H1 (cell line): ENCODE data around the gene DICER1. TPM values are rescaled to one million over a fixed set of nuclear protein-coding genes. Genes with fewer than 3 reads are reported as not detected.

Source experiments
- CTCF ChIA-PET: fragments of 300-600 bp; sonication (Branson Sonifier 250); formaldehyde crosslinking; loops from one replicate; lab custom pipeline; 2021; ENCODE audit not compliant: partially characterized antibody; lab: Charles Lee
- POLR2A ChIA-PET: fragments of 300-600 bp; sonication (Branson Sonifier 250); formaldehyde crosslinking; loops from one replicate; lab custom pipeline; 2021; ENCODE audit warnings: inconsistent platforms; ENCODE audit not compliant: partially characterized antibody; lab: Charles Lee
- DNase-seq, 2 experiments: peaks; one replicate each; pipeline versions ENCODE4 v3.0.0 to v3.0.0-alpha.2; 2010 to 2022; ENCODE audit warnings: low spot score in 2 of 2, low read depth in 1 of 2, mixed read lengths in 1 of 2
- FAIRE-seq: peaks from 2 replicates; lab custom pipeline; 2011; peaks lifted over from hg19 to GRCh38; lab: Jason Lieb, UNC
- H2AFZ ChIP-seq: 2 replicates; pipeline ENCODE4 v1.8.1; 2012; ENCODE audit warnings: low read length, inconsistent platforms
- H2AK5ac ChIP-seq: 2 replicates; pipeline ENCODE4 v1.6.1; 2013; ENCODE audit warnings: low read depth, low read length
- H2BK120ac ChIP-seq: replicated peaks from 2 replicates; pipeline ENCODE3; 2013; ENCODE audit warnings: low read depth, low read length, inconsistent platforms
- H2BK12ac ChIP-seq: 2 replicates; pipeline ENCODE4 v1.6.1; 2013; ENCODE audit warnings: low read depth, low read length
- H2BK15ac ChIP-seq: 2 replicates; pipeline ENCODE4 v1.6.1; 2013; ENCODE audit warnings: low read length
- H2BK20ac ChIP-seq: 2 replicates; pipeline ENCODE4 v1.6.1; 2013; ENCODE audit warnings: low read length
- H2BK5ac ChIP-seq: 2 replicates; pipeline ENCODE4 v1.6.1; 2013; ENCODE audit warnings: low read depth, low read length
- H3K14ac ChIP-seq: 2 replicates; pipeline ENCODE4 v1.6.1; 2013; ENCODE audit warnings: inconsistent platforms; ENCODE audit not compliant: insufficient read length
- H3K18ac ChIP-seq: 2 replicates; pipeline ENCODE4 v1.6.1; 2013; ENCODE audit warnings: low read length; ENCODE audit errors: extremely low read depth
- H3K23ac ChIP-seq: 2 replicates; pipeline ENCODE4 v1.6.1; 2013; ENCODE audit warnings: inconsistent platforms; ENCODE audit not compliant: insufficient read length
- H3K23me2 ChIP-seq: 2 replicates; pipeline ENCODE4 v1.6.1; 2013; ENCODE audit warnings: low read depth, low read length
- H3K27ac ChIP-seq: 2 replicates; pipeline ENCODE4 v1.6.1; 2011; ENCODE audit warnings: low read depth, low read length, inconsistent platforms
- H3K27me3 ChIP-seq, 4 experiments: replicated peaks in 1 of 4; 1 replicate in 1 of 4; 2 replicates in 3 of 4; pipeline versions ENCODE4 v1.6.1 to v1.8.1; 2011 to 2013; ENCODE audit warnings: low read length in 3 of 4, mild to moderate bottlenecking in 3 of 4, inconsistent platforms in 2 of 4, mixed read lengths in 2 of 4, moderate library complexity in 1 of 4; ENCODE audit not compliant: control insufficient read depth in 3 of 4, insufficient read depth in 3 of 4; ENCODE audit errors: extremely low read depth in 1 of 4
- H3K36me3 ChIP-seq, 4 experiments: 2 replicates each; pipeline versions ENCODE4 v1.6.1 to v1.8.1; 2011 to 2013; ENCODE audit warnings: mild to moderate bottlenecking in 4 of 4, low read length in 3 of 4, moderate library complexity in 2 of 4, control low read depth in 1 of 4, inconsistent platforms in 1 of 4; ENCODE audit not compliant: insufficient read depth in 4 of 4, control insufficient read depth in 2 of 4
- H3K4ac ChIP-seq: replicated peaks from 2 replicates; pipeline ENCODE3; 2013; ENCODE audit warnings: low read length, low read depth, mixed read lengths, inconsistent platforms; ENCODE audit not compliant: insufficient read length
- H3K4me1 ChIP-seq, 4 experiments: replicated peaks in 1 of 4; 1 replicate in 1 of 4; 2 replicates in 3 of 4; pipeline versions ENCODE4 v1.6.1 to v1.8.1; 2011 to 2013; ENCODE audit warnings: low read length in 3 of 4, inconsistent platforms in 2 of 4, mixed read lengths in 1 of 4; ENCODE audit not compliant: insufficient read depth in 4 of 4, control insufficient read depth in 3 of 4
- H3K4me2 ChIP-seq, 2 experiments: 2 replicates each; pipeline versions ENCODE4 v1.6.1 to v1.8.1; 2011 to 2013; ENCODE audit warnings: low read depth in 2 of 2, low read length in 2 of 2, control low read depth in 1 of 2, inconsistent platforms in 1 of 2, mild to moderate bottlenecking in 1 of 2; ENCODE audit not compliant: insufficient read depth in 1 of 2
- H3K4me3 ChIP-seq, 4 experiments: fragments of 200-600, 300-600 bp in 1 of 4; sonication (generic), shearing (Covaris generic), sonication (Bioruptor Twin) in 1 of 4; 2 replicates each; pipeline versions ENCODE4 v1.5.1 to v1.8.1; 2011 to 2016; ENCODE audit warnings: low read length in 4 of 4, low read depth in 3 of 4, control low read depth in 2 of 4, inconsistent platforms in 2 of 4, mild to moderate bottlenecking in 2 of 4, mixed read lengths in 1 of 4, moderate library complexity in 1 of 4; ENCODE audit not compliant: insufficient read depth in 2 of 4; ENCODE audit errors: extremely low read depth in 1 of 4
- H3K56ac ChIP-seq: replicated peaks from 2 replicates; pipeline ENCODE3; 2013; ENCODE audit warnings: low read depth, mild to moderate bottlenecking, mixed read lengths, low read length, inconsistent platforms; ENCODE audit not compliant: insufficient read length
- H3K79me1 ChIP-seq: 2 replicates; pipeline ENCODE4 v1.6.1; 2013; ENCODE audit warnings: low read depth, low read length, control low read depth
- H3K79me2 ChIP-seq, 2 experiments: 2 replicates each; pipeline versions ENCODE4 v1.6.1 to v1.8.1; 2012 to 2013; ENCODE audit warnings: low read length in 2 of 2, mild to moderate bottlenecking in 2 of 2, inconsistent platforms in 1 of 2; ENCODE audit not compliant: insufficient read depth in 2 of 2, control insufficient read depth in 1 of 2
- H3K9ac ChIP-seq, 4 experiments: replicated peaks in 1 of 4; 1 replicate in 1 of 4; 2 replicates in 3 of 4; pipeline versions ENCODE4 v1.6.1 to v1.8.1; 2011 to 2013; ENCODE audit warnings: low read depth in 3 of 4, low read length in 3 of 4, control low read depth in 2 of 4, mild to moderate bottlenecking in 2 of 4, moderate library complexity in 2 of 4, inconsistent platforms in 1 of 4; ENCODE audit errors: extremely low read depth in 1 of 4
- H3K9me3 ChIP-seq, 2 experiments: 2 replicates each; pipeline versions ENCODE4 v1.6.1 to v1.8.1; 2012 to 2013; ENCODE audit warnings: mild to moderate bottlenecking in 2 of 2, moderate library complexity in 2 of 2, control low read depth in 1 of 2, inconsistent platforms in 1 of 2, low read depth in 1 of 2, low read length in 1 of 2, mixed read lengths in 1 of 2; ENCODE audit not compliant: insufficient read depth in 2 of 2
- H4K20me1 ChIP-seq, 2 experiments: replicated peaks in 1 of 2; 2 replicates each; pipeline versions ENCODE3 to v1.8.1; 2011 to 2013; ENCODE audit warnings: inconsistent platforms in 2 of 2, low read length in 2 of 2, mild to moderate bottlenecking in 1 of 2; ENCODE audit not compliant: insufficient read depth in 2 of 2, control insufficient read depth in 1 of 2
- H4K5ac ChIP-seq: 2 replicates; pipeline ENCODE4 v1.6.1; 2013; ENCODE audit warnings: low read length, low read depth, mixed read lengths, inconsistent platforms; ENCODE audit not compliant: insufficient read length
- H4K8ac ChIP-seq: 2 replicates; pipeline ENCODE4 v1.8.0; 2013; ENCODE audit warnings: mild to moderate bottlenecking, moderate library complexity, low read length, inconsistent platforms; ENCODE audit not compliant: insufficient read depth; ENCODE audit errors: extremely low read depth
- H4K91ac ChIP-seq: replicated peaks from 2 replicates; pipeline ENCODE3; 2013; ENCODE audit warnings: low read length, mixed read lengths, inconsistent platforms; ENCODE audit not compliant: insufficient read length
- CBX5 ChIP-seq: fragments of 300-800, 300-1000 bp; sonication (generic); IDR thresholded peaks from 2 replicates; pipeline ENCODE4 v1.7.1; 2016; ENCODE audit warnings: antibody characterized with exemption, low read length, low read depth
- CHD2 ChIP-seq: IDR thresholded peaks from 2 replicates; pipeline ENCODE4 v1.6.1; 2012; ENCODE audit warnings: low read length, improper control_type of control experiment
- WGBS, 2 experiments: shearing (Covaris generic) in 1 of 2; methylation state at CpG; one replicate each; pipeline versions ENCODE4 v1.1.6 to v1.1.7; 2013 to 2015; ENCODE audit warnings: low lambda C conversion rate in 2 of 2, mixed read lengths in 2 of 2, inconsistent platforms in 1 of 2, low coverage in 1 of 2, missing lambda C conversion rate in 1 of 2; ENCODE audit not compliant: insufficient replicate concordance in 2 of 2, insufficient coverage in 1 of 2, insufficient read length in 1 of 2; ENCODE audit errors: extremely low coverage in 1 of 2, missing lambda C conversion rate in 1 of 2; 5-methylcytosine and 5-hydroxymethylcytosine counted together
- polyA plus RNA-seq, 7 experiments: library from polyadenylated mRNA; depleted of rRNA in 3 of 7; stranded (reverse) in 5 of 7; unstranded in 2 of 7; fragments of >200 nt in 5 of 7; fragments of 200-250 nt in 2 of 7; gene quantifications; 1 replicate in 5 of 7; 2 replicates in 1 of 7; 4 replicates in 1 of 7; pipeline versions ENCODE4 v1.2.1 to v1.2.3, GENCODE V29; 2011 to 2013; ENCODE audit warnings: missing spikeins in 2 of 7, mixed read lengths in 2 of 7
- total RNA-seq: library from RNA; stranded (reverse); fragmentation: NEBNext Ultra II Directional; extraction: Animal tissue kit (Norgen Biotek cat#: 25700); gene quantifications from 2 replicates; pipeline ENCODE4 v1.2.1, GENCODE V29; 2021

DICER1 gene
- total and polyA plus RNA-seq, 2 of the 8 experiments (the other 6 are each of a cell fraction or from before 2014, with no cell fraction given), result 11.9 to 61.8 TPM

DNA sequence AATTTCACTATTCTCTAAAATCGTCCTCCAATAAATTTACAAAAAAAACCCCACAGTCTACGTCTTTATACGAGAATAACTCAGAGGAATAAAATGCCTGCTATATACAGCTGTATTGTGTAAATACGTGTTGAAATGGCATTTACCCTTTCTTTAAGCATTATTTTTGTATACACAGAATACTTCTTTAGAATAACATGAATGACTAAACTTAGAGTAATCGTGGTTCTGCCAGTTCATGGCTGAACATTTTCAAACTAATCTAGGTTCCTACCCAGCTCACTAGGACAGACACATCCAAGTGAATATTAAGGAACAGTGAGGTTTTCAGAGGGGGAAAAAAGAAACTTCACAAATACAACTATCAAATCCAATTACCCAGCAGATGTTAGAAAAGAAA, 24.6 kb downstream of the DICER1 start:
- Histone ChIP-seq H4K91ac (no peak overlapping the region), H2BK20ac (no peak overlapping the region), H3K36me3 (peaks cover 0 to 4% (median 0%) of the 10 kb centered on the region in 4 experiments; a peak in 1 of 8 replicates), H3K4me2 (no peak overlapping the region), H3K4me1 (peaks cover 0 to under 1% (median under 1%) of the 10 kb centered on the region in 4 experiments; a peak in 3 of 7 replicates), H2BK5ac (no peak overlapping the region), H3K79me2 (peaks cover 6 to 40% of the 10 kb centered on the region in 2 experiments; a peak in 3 of 4 replicates), H2AFZ (no peak overlapping the region), H3K9me3 (no peaks in the 10 kb centered on the region), H3K79me1 (0 out of 2 replicates have a peak, but pooled peaks cover 2% of the 10 kb centered on the region), H3K4ac (no peak overlapping the region), H3K27me3 (no peaks in the 10 kb centered on the region), H4K20me1 (peaks cover 0 to 4% of the 10 kb centered on the region in 2 experiments), H2BK120ac (no peak overlapping the region), H4K5ac (no peak overlapping the region), H3K9ac (no peak overlapping the region), H3K27ac (no peak overlapping the region), H3K18ac (no peak overlapping the region), H3K23me2 (no peaks in the 10 kb centered on the region; the same call in 1 of the 2 replicates), H2BK12ac (no peak overlapping the region), H3K14ac (no peak overlapping the region), H2BK15ac (no peak overlapping the region), H3K23ac (no peak overlapping the region), H3K56ac (no peak overlapping the region), H4K8ac (no peak overlapping the region), H2AK5ac (no peak overlapping the region), H3K4me3 (no peak overlapping the region)
- ChIA-PET CTCF (no interaction called here), POLR2A (no interaction called here)
- no peak for TF ChIP-seq CHD2
- no peak for TF ChIP-seq CBX5
- no peak for DNase-seq
- 90 to 100% methylated on average over 1 to 5 of the region's 5 CpGs for WGBS, 2 experiments
- FAIRE-seq, result no peak
